SK-N-SH (cell line): ENCODE data around the gene TMEM179B. TPM values are rescaled to one million over a fixed set of nuclear protein-coding genes. Genes with fewer than 3 reads are reported as not detected.

ENCODE experiments used
- CTCF ChIA-PET: fragments of 300-600, 350-600 bp; formaldehyde crosslinking; extraction: SDS; loops from one replicate; lab custom pipeline; 2021; lab: Yijun Ruan, JAX
- POLR2A ChIA-PET: fragments of 350-600 bp; sonication (Branson Sonifier 250); formaldehyde crosslinking; extraction: SDS; loops from one replicate; lab custom pipeline; 2020; ENCODE audit warnings: antibody characterized with exemption, inconsistent platforms; lab: Yijun Ruan, JAX
- DNase-seq: peaks from one replicate; pipeline ENCODE4 v3.0.0; 2012
- H2AFZ ChIP-seq: fragments of 200-600 bp; sonication (generic); 2 replicates; pipeline ENCODE4 v1.8.1; 2016; ENCODE audit warnings: antibody characterized with exemption, mild to moderate bottlenecking, low read depth
- H3F3A ChIP-seq: fragments of 200-600 bp; sonication (generic); replicated peaks from 2 replicates; pipeline ENCODE3; 2016; ENCODE audit warnings: antibody characterized with exemption, mild to moderate bottlenecking; ENCODE audit not compliant: insufficient read depth
- H3K27ac ChIP-seq, 2 experiments: fragments of 200-500 bp in 1 of 2; fragments of 200-600 bp in 1 of 2; sonication (Bioruptor generic) in 1 of 2; sonication (generic), shearing (Covaris generic) in 1 of 2; 2 replicates each; pipeline versions ENCODE4 v1.5.1 to v1.6.1; 2014 to 2016; ENCODE audit warnings: low read depth in 2 of 2, inconsistent platforms in 1 of 2, low read length in 1 of 2, mild to moderate bottlenecking in 1 of 2, mixed read lengths in 1 of 2
- H3K27me3 ChIP-seq: fragments of 200-600 bp; sonication (generic), shearing (Covaris generic); 2 replicates; pipeline ENCODE4 v1.6.1; 2016; ENCODE audit warnings: mixed run types; ENCODE audit not compliant: insufficient read depth
- H3K36me3 ChIP-seq, 2 experiments: fragments of 200-500 bp in 1 of 2; fragments of 200-600 bp in 1 of 2; sonication (Bioruptor generic) in 1 of 2; sonication (generic) in 1 of 2; replicated peaks in 1 of 2; 2 replicates each; pipeline versions ENCODE3 to v1.5.1; 2014 to 2016; ENCODE audit warnings: low read length in 1 of 2, mild to moderate bottlenecking in 1 of 2; ENCODE audit not compliant: insufficient read depth in 2 of 2, control insufficient read depth in 1 of 2
- H3K4me1 ChIP-seq, 2 experiments: fragments of 200-500 bp in 1 of 2; fragments of 200-600 bp in 1 of 2; sonication (Bioruptor generic) in 1 of 2; sonication (generic), shearing (Covaris generic) in 1 of 2; 2 replicates each; pipeline versions ENCODE4 v1.5.1 to v1.6.1; 2014 to 2016; ENCODE audit warnings: low read depth in 1 of 2, low read length in 1 of 2, mixed run types in 1 of 2; ENCODE audit not compliant: insufficient read depth in 2 of 2, control insufficient read depth in 1 of 2
- H3K4me2 ChIP-seq: fragments of 200-600 bp; sonication (generic), shearing (Covaris generic); 2 replicates; pipeline ENCODE4 v1.6.1; 2017; ENCODE audit warnings: mixed run types
- H3K4me3 ChIP-seq, 2 experiments: fragments of 200-500 bp in 1 of 2; fragments of 200-600 bp in 1 of 2; sonication (Bioruptor generic) in 1 of 2; sonication (generic), shearing (Covaris generic) in 1 of 2; 2 replicates each; pipeline versions ENCODE4 v1.5.1 to v1.8.1; 2014 to 2016; ENCODE audit warnings: low read depth in 2 of 2, inconsistent platforms in 1 of 2, low read length in 1 of 2, mild to moderate bottlenecking in 1 of 2, mixed read lengths in 1 of 2, moderate library complexity in 1 of 2
- H3K79me2 ChIP-seq: fragments of 200-600 bp; sonication (generic); 2 replicates; pipeline ENCODE4 v1.8.1; 2017; ENCODE audit warnings: mild to moderate bottlenecking; ENCODE audit not compliant: insufficient read depth
- H3K9ac ChIP-seq: fragments of 200-600 bp; sonication (generic); 2 replicates; pipeline ENCODE4 v1.6.1; 2017; ENCODE audit warnings: mixed run types
- H3K9me2 ChIP-seq: fragments of 200-600 bp; sonication (generic); 2 replicates; pipeline ENCODE4 v1.6.1; 2017; ENCODE audit warnings: mixed run types
- H3K9me3 ChIP-seq: fragments of 200-600 bp; sonication (generic); 2 replicates; pipeline ENCODE4 v1.6.1; 2017; ENCODE audit warnings: mixed run types, mild to moderate bottlenecking, moderate library complexity
- H4K20me1 ChIP-seq: fragments of 200-600 bp; sonication (generic); 2 replicates; pipeline ENCODE4 v1.6.1; 2017; ENCODE audit warnings: mild to moderate bottlenecking, mixed run types; ENCODE audit not compliant: insufficient read depth
- CHD2 ChIP-seq: fragments of 150-350 bp; IDR thresholded peaks from 2 replicates; pipeline ENCODE4 v1.6.1; 2018; ENCODE audit warnings: low read length; ENCODE audit not compliant: partially characterized antibody
- ELF1 ChIP-seq: IDR thresholded peaks from 2 replicates; pipeline ENCODE4 v1.4.0; 2012
- EZH2phosphoT487 ChIP-seq: fragments of 200-600 bp; sonication (generic); IDR thresholded peaks from 2 replicates; pipeline ENCODE4 v1.6.1; 2017; ENCODE audit warnings: low read depth, mixed run types, mild to moderate bottlenecking, antibody characterized with exemption, moderate library complexity, borderline replicate concordance
- FOSL2 ChIP-seq: IDR thresholded peaks from 2 replicates; pipeline ENCODE4 v1.4.0; 2012; ENCODE audit warnings: low read depth, mild to moderate bottlenecking, moderate library complexity, borderline replicate concordance
- FOXJ3 ChIP-seq: sonication (generic); formaldehyde crosslinking; IDR thresholded peaks from 2 replicates; pipeline ENCODE4 v1.5.1; 2020; ENCODE audit warnings: mild to moderate bottlenecking, missing genetic modification reagents
- FOXM1 ChIP-seq: IDR thresholded peaks from 2 replicates; pipeline ENCODE4 v1.4.0; 2012; ENCODE audit warnings: low read depth, mild to moderate bottlenecking
- GABPA ChIP-seq: IDR thresholded peaks from 2 replicates; pipeline ENCODE4 v1.4.0; 2012; ENCODE audit warnings: low read depth, mild to moderate bottlenecking
- GATA2 ChIP-seq: sonication (generic); formaldehyde crosslinking; IDR thresholded peaks from 2 replicates; pipeline ENCODE4 v1.5.0; 2020; ENCODE audit warnings: mild to moderate bottlenecking, missing genetic modification reagents
- JUND ChIP-seq: IDR thresholded peaks from 2 replicates; pipeline ENCODE4 v1.4.0; 2012
- MEF2A ChIP-seq: IDR thresholded peaks from 2 replicates; pipeline ENCODE4 v1.4.0; 2012; ENCODE audit warnings: low read depth, borderline replicate concordance
- NFIC ChIP-seq: IDR thresholded peaks from 2 replicates; pipeline ENCODE4 v1.4.0; 2012; ENCODE audit warnings: borderline replicate concordance
- NRF1 ChIP-seq: IDR thresholded peaks from 2 replicates; pipeline ENCODE4 v1.6.1; 2012; ENCODE audit warnings: low read depth, mild to moderate bottlenecking, low read length
- RAD21 ChIP-seq: IDR thresholded peaks from 2 replicates; pipeline ENCODE4 v1.6.1; 2012; ENCODE audit warnings: mild to moderate bottlenecking, low read length
- RCOR1 ChIP-seq: fragments of 150-350 bp; IDR thresholded peaks from 2 replicates; pipeline ENCODE4 v1.6.1; 2017; ENCODE audit warnings: antibody characterized with exemption, low read length
- TAF1 ChIP-seq: IDR thresholded peaks from 2 replicates; pipeline ENCODE4 v1.6.1; 2012; ENCODE audit warnings: low read depth, mild to moderate bottlenecking, low read length, moderate library complexity, borderline replicate concordance
- TCF12 ChIP-seq: IDR thresholded peaks from 2 replicates; pipeline ENCODE4 v1.4.0; 2012
- TEAD4 ChIP-seq: IDR thresholded peaks from 2 replicates; pipeline ENCODE4 v1.4.0; 2012; ENCODE audit warnings: mild to moderate bottlenecking, borderline replicate concordance; ENCODE audit not compliant: insufficient read depth
- YY1 ChIP-seq: IDR thresholded peaks from 2 replicates; pipeline ENCODE4 v1.4.0; 2012; ENCODE audit warnings: low read depth, mild to moderate bottlenecking
- WGBS: methylation state at CpG from one replicate; pipeline ENCODE4 v1.1.6; 2017; ENCODE audit warnings: low lambda C conversion rate; 5-methylcytosine and 5-hydroxymethylcytosine counted together
- polyA plus RNA-seq, 3 experiments: library from polyadenylated mRNA; depleted of rRNA; stranded (reverse); fragments of >200 nt; gene quantifications; 2 replicates each; pipeline ENCODE4 v1.2.3, GENCODE V29; 2012
- TF ChIP-seq, protein P1 (sequence below): IDR thresholded peaks from 2 replicates; pipeline ENCODE4 v1.4.0; 2012; ENCODE audit warnings: low read depth
- TF ChIP-seq, protein P2 (sequence below): fragments of 150-350 bp; IDR thresholded peaks from 2 replicates; pipeline ENCODE4 v1.6.1; 2017; ENCODE audit warnings: antibody characterized with exemption, low read length, low read depth, borderline replicate concordance
- TF ChIP-seq, protein P3 (sequence below): fragments of 150-350 bp; IDR thresholded peaks from 2 replicates; pipeline ENCODE4 v1.6.1; 2016; ENCODE audit warnings: mild to moderate bottlenecking, low read depth, low read length
- TF ChIP-seq, protein P4 (sequence below): IDR thresholded peaks from 2 replicates; pipeline ENCODE4 v1.6.1; 2012; ENCODE audit warnings: mild to moderate bottlenecking, low read depth, low read length, moderate library complexity
- TF ChIP-seq, protein P5 (sequence below): IDR thresholded peaks from 2 replicates; pipeline ENCODE4 v1.4.0; 2012; ENCODE audit warnings: low read depth, borderline replicate concordance

Gene TMEM179B
- polyA plus RNA-seq, 1 of the 3 experiments (the other 2 are of a cell fraction), result 69.6 TPM

DNA sequence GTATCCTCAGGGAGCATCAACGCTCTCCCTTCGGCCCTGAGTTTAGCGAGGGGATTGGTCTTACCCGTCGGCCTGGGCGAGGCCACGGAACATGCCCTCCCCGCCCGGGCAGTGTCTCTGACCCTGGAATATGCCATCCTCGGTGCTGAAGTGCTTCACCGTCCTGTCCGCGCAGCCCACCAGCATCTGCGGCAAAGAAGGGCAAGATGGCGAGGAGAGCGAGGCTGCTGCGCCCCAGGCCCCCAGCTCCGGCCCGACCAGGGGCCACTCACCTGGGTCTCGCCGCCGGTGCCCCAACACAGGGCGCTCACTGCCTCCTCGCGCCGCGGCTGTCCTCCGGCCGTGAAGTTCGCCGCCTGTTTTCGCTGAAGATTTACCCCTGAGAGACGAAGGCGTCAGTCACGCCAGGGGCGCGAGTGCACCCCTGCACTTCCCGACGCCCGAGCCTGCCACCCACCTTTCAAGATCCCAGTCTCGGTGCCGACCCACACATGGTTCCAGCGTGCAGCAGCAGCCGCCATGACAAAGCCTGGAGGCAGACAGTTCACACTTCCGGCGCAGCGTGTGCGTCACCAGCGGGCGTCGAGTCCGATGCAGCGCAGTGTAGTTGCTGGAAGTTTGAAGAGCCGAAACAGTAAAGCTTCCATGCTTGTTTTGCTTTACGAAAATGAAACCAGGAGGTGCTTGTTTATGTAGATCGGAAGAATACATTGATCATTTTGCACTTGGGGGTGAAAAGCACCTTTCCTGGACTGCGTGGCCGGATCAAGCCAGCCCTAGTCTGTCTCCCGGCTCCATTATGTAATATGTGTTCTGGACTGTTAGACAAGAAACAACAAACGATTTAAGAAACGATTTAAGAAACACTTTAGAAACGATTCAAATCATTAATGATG lies 52.1 kb downstream of the TMEM179B start, which contains the start of gene WDR74:
TSS of gene WDR74 (minus strand) at position 541 of the 896 bp plus-strand sequence. CDS start at position 521, 20 bp downstream.
- peak within 1 kb of the TSS; percentile 65 for H2AFZ ChIP-seq
- peak within 1 kb of the TSS; percentile 81 to 97 for H3K4me3 ChIP-seq
- no peaks in the 10 kb centered on the region for H4K20me1 ChIP-seq
- DNase-seq, result peak; percentile 86
- WGBS, result under 1% methylated on average over 40 of the region's 62 CpGs
- peak within 1 kb of the TSS; percentile 84 for H3K4me2 ChIP-seq
- H3K27me3 ChIP-seq, result no peaks in the 10 kb centered on the region
- CTCF ChIA-PET, result interaction anchor here (0.6 to 3.0 kb wide), 5 partner anchors 14 to 71 kb away, joined by 3 to 18 read pairs (median 3); partner anchors contain the start of gene TMEM179B
- no peaks in the 10 kb centered on the region for H3K9me3 ChIP-seq
- peaks cover 13 to 15% of the 10 kb centered on the region in 2 experiments; a peak in 2 of 4 replicates for H3K4me1 ChIP-seq
- peak within 1 kb of the TSS; percentile 82 for H3K9ac ChIP-seq
- POLR2A ChIA-PET, result interaction anchor here (0.6 to 3.3 kb wide), 9 partner anchors 12 to 248 kb away, joined by 3 to 146 read pairs (median 13); partner anchors contain the start of genes C11orf98, CSKMT, SLC3A2 and TAF6L
- peak within 1 kb of the TSS; percentile 93 to 94 for H3K27ac ChIP-seq
- H3K9me2 ChIP-seq, result no peaks in the 10 kb centered on the region
- peaks cover 24% of the 10 kb centered on the region for H3F3A ChIP-seq
- peaks cover 44% of the 10 kb centered on the region for H3K79me2 ChIP-seq
- H3K36me3 ChIP-seq, result peaks cover 22 to 23% of the 10 kb centered on the region in 2 experiments
- TF ChIP-seq FOXJ3 (CRISPR knock-in tag) (no peak), ELF1 (peak; percentile 96), FOSL2 (no peak), CHD2 (peak; percentile 69), JUND (no peak; the same call in 1 of the 2 replicates), TEAD4 (no peak), NFIC (no peak), RCOR1 (peak; percentile 55), GATA2 (CRISPR knock-in tag) (no peak), TAF1 (peak; percentile 97), TCF12 (peak; percentile 84), MEF2A (no peak), EZH2phosphoT487 (no peak), GABPA (peak; percentile 87), RAD21 (no peak), NRF1 (no peak), YY1 (peak; percentile 96), FOXM1 (no peak)
- TF ChIP-seq, protein P1, sequence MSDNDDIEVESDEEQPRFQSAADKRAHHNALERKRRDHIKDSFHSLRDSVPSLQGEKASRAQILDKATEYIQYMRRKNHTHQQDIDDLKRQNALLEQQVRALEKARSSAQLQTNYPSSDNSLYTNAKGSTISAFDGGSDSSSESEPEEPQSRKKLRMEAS, result peak; percentile 100
- TF ChIP-seq, protein P2, sequence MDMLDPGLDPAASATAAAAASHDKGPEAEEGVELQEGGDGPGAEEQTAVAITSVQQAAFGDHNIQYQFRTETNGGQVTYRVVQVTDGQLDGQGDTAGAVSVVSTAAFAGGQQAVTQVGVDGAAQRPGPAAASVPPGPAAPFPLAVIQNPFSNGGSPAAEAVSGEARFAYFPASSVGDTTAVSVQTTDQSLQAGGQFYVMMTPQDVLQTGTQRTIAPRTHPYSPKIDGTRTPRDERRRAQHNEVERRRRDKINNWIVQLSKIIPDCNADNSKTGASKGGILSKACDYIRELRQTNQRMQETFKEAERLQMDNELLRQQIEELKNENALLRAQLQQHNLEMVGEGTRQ, result no peak
- TF ChIP-seq, protein P3, sequence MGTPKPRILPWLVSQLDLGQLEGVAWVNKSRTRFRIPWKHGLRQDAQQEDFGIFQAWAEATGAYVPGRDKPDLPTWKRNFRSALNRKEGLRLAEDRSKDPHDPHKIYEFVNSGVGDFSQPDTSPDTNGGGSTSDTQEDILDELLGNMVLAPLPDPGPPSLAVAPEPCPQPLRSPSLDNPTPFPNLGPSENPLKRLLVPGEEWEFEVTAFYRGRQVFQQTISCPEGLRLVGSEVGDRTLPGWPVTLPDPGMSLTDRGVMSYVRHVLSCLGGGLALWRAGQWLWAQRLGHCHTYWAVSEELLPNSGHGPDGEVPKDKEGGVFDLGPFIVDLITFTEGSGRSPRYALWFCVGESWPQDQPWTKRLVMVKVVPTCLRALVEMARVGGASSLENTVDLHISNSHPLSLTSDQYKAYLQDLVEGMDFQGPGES, result no peak
- TF ChIP-seq, protein P4, sequence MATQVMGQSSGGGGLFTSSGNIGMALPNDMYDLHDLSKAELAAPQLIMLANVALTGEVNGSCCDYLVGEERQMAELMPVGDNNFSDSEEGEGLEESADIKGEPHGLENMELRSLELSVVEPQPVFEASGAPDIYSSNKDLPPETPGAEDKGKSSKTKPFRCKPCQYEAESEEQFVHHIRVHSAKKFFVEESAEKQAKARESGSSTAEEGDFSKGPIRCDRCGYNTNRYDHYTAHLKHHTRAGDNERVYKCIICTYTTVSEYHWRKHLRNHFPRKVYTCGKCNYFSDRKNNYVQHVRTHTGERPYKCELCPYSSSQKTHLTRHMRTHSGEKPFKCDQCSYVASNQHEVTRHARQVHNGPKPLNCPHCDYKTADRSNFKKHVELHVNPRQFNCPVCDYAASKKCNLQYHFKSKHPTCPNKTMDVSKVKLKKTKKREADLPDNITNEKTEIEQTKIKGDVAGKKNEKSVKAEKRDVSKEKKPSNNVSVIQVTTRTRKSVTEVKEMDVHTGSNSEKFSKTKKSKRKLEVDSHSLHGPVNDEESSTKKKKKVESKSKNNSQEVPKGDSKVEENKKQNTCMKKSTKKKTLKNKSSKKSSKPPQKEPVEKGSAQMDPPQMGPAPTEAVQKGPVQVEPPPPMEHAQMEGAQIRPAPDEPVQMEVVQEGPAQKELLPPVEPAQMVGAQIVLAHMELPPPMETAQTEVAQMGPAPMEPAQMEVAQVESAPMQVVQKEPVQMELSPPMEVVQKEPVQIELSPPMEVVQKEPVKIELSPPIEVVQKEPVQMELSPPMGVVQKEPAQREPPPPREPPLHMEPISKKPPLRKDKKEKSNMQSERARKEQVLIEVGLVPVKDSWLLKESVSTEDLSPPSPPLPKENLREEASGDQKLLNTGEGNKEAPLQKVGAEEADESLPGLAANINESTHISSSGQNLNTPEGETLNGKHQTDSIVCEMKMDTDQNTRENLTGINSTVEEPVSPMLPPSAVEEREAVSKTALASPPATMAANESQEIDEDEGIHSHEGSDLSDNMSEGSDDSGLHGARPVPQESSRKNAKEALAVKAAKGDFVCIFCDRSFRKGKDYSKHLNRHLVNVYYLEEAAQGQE, result peak; percentile 71
- TF ChIP-seq, protein P5, sequence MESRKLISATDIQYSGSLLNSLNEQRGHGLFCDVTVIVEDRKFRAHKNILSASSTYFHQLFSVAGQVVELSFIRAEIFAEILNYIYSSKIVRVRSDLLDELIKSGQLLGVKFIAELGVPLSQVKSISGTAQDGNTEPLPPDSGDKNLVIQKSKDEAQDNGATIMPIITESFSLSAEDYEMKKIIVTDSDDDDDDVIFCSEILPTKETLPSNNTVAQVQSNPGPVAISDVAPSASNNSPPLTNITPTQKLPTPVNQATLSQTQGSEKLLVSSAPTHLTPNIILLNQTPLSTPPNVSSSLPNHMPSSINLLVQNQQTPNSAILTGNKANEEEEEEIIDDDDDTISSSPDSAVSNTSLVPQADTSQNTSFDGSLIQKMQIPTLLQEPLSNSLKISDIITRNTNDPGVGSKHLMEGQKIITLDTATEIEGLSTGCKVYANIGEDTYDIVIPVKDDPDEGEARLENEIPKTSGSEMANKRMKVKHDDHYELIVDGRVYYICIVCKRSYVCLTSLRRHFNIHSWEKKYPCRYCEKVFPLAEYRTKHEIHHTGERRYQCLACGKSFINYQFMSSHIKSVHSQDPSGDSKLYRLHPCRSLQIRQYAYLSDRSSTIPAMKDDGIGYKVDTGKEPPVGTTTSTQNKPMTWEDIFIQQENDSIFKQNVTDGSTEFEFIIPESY, result peak; percentile 68; the same call in 1 of the 2 replicates
